H1 (cell line): ENCODE results near the gene DPY19L3. TPM values are rescaled to one million over a fixed set of nuclear protein-coding genes. Genes with fewer than 3 reads are reported as not detected.

ENCODE experiments used
- CTCF ChIA-PET: fragments of 300-600 bp; sonication (Branson Sonifier 250); formaldehyde crosslinking; loops from one replicate; lab custom pipeline; 2021; ENCODE audit not compliant: partially characterized antibody; lab: Charles Lee
- POLR2A ChIA-PET: fragments of 300-600 bp; sonication (Branson Sonifier 250); formaldehyde crosslinking; loops from one replicate; lab custom pipeline; 2021; ENCODE audit warnings: inconsistent platforms; ENCODE audit not compliant: partially characterized antibody; lab: Charles Lee
- DNase-seq, 2 experiments: peaks; one replicate each; pipeline versions ENCODE4 v3.0.0 to v3.0.0-alpha.2; 2010 to 2022; ENCODE audit warnings: low spot score in 2 of 2, low read depth in 1 of 2, mixed read lengths in 1 of 2
- FAIRE-seq: peaks from 2 replicates; lab custom pipeline; 2011; peaks lifted over from hg19 to GRCh38; lab: Jason Lieb, UNC
- H2AFZ ChIP-seq: 2 replicates; pipeline ENCODE4 v1.8.1; 2012; ENCODE audit warnings: low read length, inconsistent platforms
- H2AK5ac ChIP-seq: 2 replicates; pipeline ENCODE4 v1.6.1; 2013; ENCODE audit warnings: low read depth, low read length
- H2BK120ac ChIP-seq: replicated peaks from 2 replicates; pipeline ENCODE3; 2013; ENCODE audit warnings: low read depth, low read length, inconsistent platforms
- H2BK12ac ChIP-seq: 2 replicates; pipeline ENCODE4 v1.6.1; 2013; ENCODE audit warnings: low read depth, low read length
- H2BK15ac ChIP-seq: 2 replicates; pipeline ENCODE4 v1.6.1; 2013; ENCODE audit warnings: low read length
- H2BK20ac ChIP-seq: 2 replicates; pipeline ENCODE4 v1.6.1; 2013; ENCODE audit warnings: low read length
- H2BK5ac ChIP-seq: 2 replicates; pipeline ENCODE4 v1.6.1; 2013; ENCODE audit warnings: low read depth, low read length
- H3K14ac ChIP-seq: 2 replicates; pipeline ENCODE4 v1.6.1; 2013; ENCODE audit warnings: inconsistent platforms; ENCODE audit not compliant: insufficient read length
- H3K18ac ChIP-seq: 2 replicates; pipeline ENCODE4 v1.6.1; 2013; ENCODE audit warnings: low read length; ENCODE audit errors: extremely low read depth
- H3K23ac ChIP-seq: 2 replicates; pipeline ENCODE4 v1.6.1; 2013; ENCODE audit warnings: inconsistent platforms; ENCODE audit not compliant: insufficient read length
- H3K23me2 ChIP-seq: 2 replicates; pipeline ENCODE4 v1.6.1; 2013; ENCODE audit warnings: low read depth, low read length
- H3K27ac ChIP-seq: 2 replicates; pipeline ENCODE4 v1.6.1; 2011; ENCODE audit warnings: low read depth, low read length, inconsistent platforms
- H3K27me3 ChIP-seq, 4 experiments: replicated peaks in 1 of 4; 1 replicate in 1 of 4; 2 replicates in 3 of 4; pipeline versions ENCODE4 v1.6.1 to v1.8.1; 2011 to 2013; ENCODE audit warnings: low read length in 3 of 4, mild to moderate bottlenecking in 3 of 4, inconsistent platforms in 2 of 4, mixed read lengths in 2 of 4, moderate library complexity in 1 of 4; ENCODE audit not compliant: control insufficient read depth in 3 of 4, insufficient read depth in 3 of 4; ENCODE audit errors: extremely low read depth in 1 of 4
- H3K36me3 ChIP-seq, 4 experiments: 2 replicates each; pipeline versions ENCODE4 v1.6.1 to v1.8.1; 2011 to 2013; ENCODE audit warnings: mild to moderate bottlenecking in 4 of 4, low read length in 3 of 4, moderate library complexity in 2 of 4, control low read depth in 1 of 4, inconsistent platforms in 1 of 4; ENCODE audit not compliant: insufficient read depth in 4 of 4, control insufficient read depth in 2 of 4
- H3K4ac ChIP-seq: replicated peaks from 2 replicates; pipeline ENCODE3; 2013; ENCODE audit warnings: low read length, low read depth, mixed read lengths, inconsistent platforms; ENCODE audit not compliant: insufficient read length
- H3K4me1 ChIP-seq, 4 experiments: replicated peaks in 1 of 4; 1 replicate in 1 of 4; 2 replicates in 3 of 4; pipeline versions ENCODE4 v1.6.1 to v1.8.1; 2011 to 2013; ENCODE audit warnings: low read length in 3 of 4, inconsistent platforms in 2 of 4, mixed read lengths in 1 of 4; ENCODE audit not compliant: insufficient read depth in 4 of 4, control insufficient read depth in 3 of 4
- H3K4me2 ChIP-seq, 2 experiments: 2 replicates each; pipeline versions ENCODE4 v1.6.1 to v1.8.1; 2011 to 2013; ENCODE audit warnings: low read depth in 2 of 2, low read length in 2 of 2, control low read depth in 1 of 2, inconsistent platforms in 1 of 2, mild to moderate bottlenecking in 1 of 2; ENCODE audit not compliant: insufficient read depth in 1 of 2
- H3K4me3 ChIP-seq, 4 experiments: fragments of 200-600, 300-600 bp in 1 of 4; sonication (generic), shearing (Covaris generic), sonication (Bioruptor Twin) in 1 of 4; 2 replicates each; pipeline versions ENCODE4 v1.5.1 to v1.8.1; 2011 to 2016; ENCODE audit warnings: low read length in 4 of 4, low read depth in 3 of 4, control low read depth in 2 of 4, inconsistent platforms in 2 of 4, mild to moderate bottlenecking in 2 of 4, mixed read lengths in 1 of 4, moderate library complexity in 1 of 4; ENCODE audit not compliant: insufficient read depth in 2 of 4; ENCODE audit errors: extremely low read depth in 1 of 4
- H3K56ac ChIP-seq: replicated peaks from 2 replicates; pipeline ENCODE3; 2013; ENCODE audit warnings: low read depth, mild to moderate bottlenecking, mixed read lengths, low read length, inconsistent platforms; ENCODE audit not compliant: insufficient read length
- H3K79me1 ChIP-seq: 2 replicates; pipeline ENCODE4 v1.6.1; 2013; ENCODE audit warnings: low read depth, low read length, control low read depth
- H3K79me2 ChIP-seq, 2 experiments: 2 replicates each; pipeline versions ENCODE4 v1.6.1 to v1.8.1; 2012 to 2013; ENCODE audit warnings: low read length in 2 of 2, mild to moderate bottlenecking in 2 of 2, inconsistent platforms in 1 of 2; ENCODE audit not compliant: insufficient read depth in 2 of 2, control insufficient read depth in 1 of 2
- H3K9ac ChIP-seq, 4 experiments: replicated peaks in 1 of 4; 1 replicate in 1 of 4; 2 replicates in 3 of 4; pipeline versions ENCODE4 v1.6.1 to v1.8.1; 2011 to 2013; ENCODE audit warnings: low read depth in 3 of 4, low read length in 3 of 4, control low read depth in 2 of 4, mild to moderate bottlenecking in 2 of 4, moderate library complexity in 2 of 4, inconsistent platforms in 1 of 4; ENCODE audit errors: extremely low read depth in 1 of 4
- H3K9me3 ChIP-seq, 2 experiments: 2 replicates each; pipeline versions ENCODE4 v1.6.1 to v1.8.1; 2012 to 2013; ENCODE audit warnings: mild to moderate bottlenecking in 2 of 2, moderate library complexity in 2 of 2, control low read depth in 1 of 2, inconsistent platforms in 1 of 2, low read depth in 1 of 2, low read length in 1 of 2, mixed read lengths in 1 of 2; ENCODE audit not compliant: insufficient read depth in 2 of 2
- H4K20me1 ChIP-seq, 2 experiments: replicated peaks in 1 of 2; 2 replicates each; pipeline versions ENCODE3 to v1.8.1; 2011 to 2013; ENCODE audit warnings: inconsistent platforms in 2 of 2, low read length in 2 of 2, mild to moderate bottlenecking in 1 of 2; ENCODE audit not compliant: insufficient read depth in 2 of 2, control insufficient read depth in 1 of 2
- H4K5ac ChIP-seq: 2 replicates; pipeline ENCODE4 v1.6.1; 2013; ENCODE audit warnings: low read length, low read depth, mixed read lengths, inconsistent platforms; ENCODE audit not compliant: insufficient read length
- H4K8ac ChIP-seq: 2 replicates; pipeline ENCODE4 v1.8.0; 2013; ENCODE audit warnings: mild to moderate bottlenecking, moderate library complexity, low read length, inconsistent platforms; ENCODE audit not compliant: insufficient read depth; ENCODE audit errors: extremely low read depth
- H4K91ac ChIP-seq: replicated peaks from 2 replicates; pipeline ENCODE3; 2013; ENCODE audit warnings: low read length, mixed read lengths, inconsistent platforms; ENCODE audit not compliant: insufficient read length
- CHD2 ChIP-seq: IDR thresholded peaks from 2 replicates; pipeline ENCODE4 v1.6.1; 2012; ENCODE audit warnings: low read length, improper control_type of control experiment
- GABPA ChIP-seq: IDR thresholded peaks from 2 replicates; pipeline ENCODE4 v1.6.1; 2011; ENCODE audit warnings: mild to moderate bottlenecking, low read length, moderate library complexity, borderline replicate concordance; ENCODE audit not compliant: insufficient read depth
- RAD21 ChIP-seq, 2 experiments: IDR thresholded peaks in 1 of 2; conservative IDR thresholded peaks in 1 of 2; 2 replicates each; pipeline ENCODE4 v1.6.1; 2011; ENCODE audit warnings: low read depth in 2 of 2, low read length in 2 of 2, improper control_type of control experiment in 1 of 2, inconsistent platforms in 1 of 2, mild to moderate bottlenecking in 1 of 2, moderate library complexity in 1 of 2
- SP1 ChIP-seq: IDR thresholded peaks from 2 replicates; pipeline ENCODE4 v1.6.1; 2011; ENCODE audit warnings: low read depth, low read length
- SRF ChIP-seq: IDR thresholded peaks from 2 replicates; pipeline ENCODE4 v1.6.1; 2011; ENCODE audit warnings: mild to moderate bottlenecking, low read depth, low read length, moderate library complexity
- SUZ12 ChIP-seq: fragments of 200-600 bp; sonication (generic); IDR thresholded peaks from 2 replicates; pipeline ENCODE4 v1.6.1; 2012; ENCODE audit warnings: mild to moderate bottlenecking, inconsistent platforms, low read length, moderate library complexity, mixed read lengths
- YY1 ChIP-seq: IDR thresholded peaks from 2 replicates; pipeline ENCODE4 v1.6.1; 2011; ENCODE audit warnings: low read depth, mild to moderate bottlenecking, low read length
- WGBS, 2 experiments: shearing (Covaris generic) in 1 of 2; methylation state at CpG; one replicate each; pipeline versions ENCODE4 v1.1.6 to v1.1.7; 2013 to 2015; ENCODE audit warnings: low lambda C conversion rate in 2 of 2, mixed read lengths in 2 of 2, inconsistent platforms in 1 of 2, low coverage in 1 of 2, missing lambda C conversion rate in 1 of 2; ENCODE audit not compliant: insufficient replicate concordance in 2 of 2, insufficient coverage in 1 of 2, insufficient read length in 1 of 2; ENCODE audit errors: extremely low coverage in 1 of 2, missing lambda C conversion rate in 1 of 2; 5-methylcytosine and 5-hydroxymethylcytosine counted together
- polyA plus RNA-seq, 7 experiments: library from polyadenylated mRNA; depleted of rRNA in 3 of 7; stranded (reverse) in 5 of 7; unstranded in 2 of 7; fragments of >200 nt in 5 of 7; fragments of 200-250 nt in 2 of 7; gene quantifications; 1 replicate in 5 of 7; 2 replicates in 1 of 7; 4 replicates in 1 of 7; pipeline versions ENCODE4 v1.2.1 to v1.2.3, GENCODE V29; 2011 to 2013; ENCODE audit warnings: missing spikeins in 2 of 7, mixed read lengths in 2 of 7
- total RNA-seq: library from RNA; stranded (reverse); fragmentation: NEBNext Ultra II Directional; extraction: Animal tissue kit (Norgen Biotek cat#: 25700); gene quantifications from 2 replicates; pipeline ENCODE4 v1.2.1, GENCODE V29; 2021

Gene DPY19L3
- total and polyA plus RNA-seq, 2 of the 8 experiments (the other 6 are each of a cell fraction or from before 2014, with no cell fraction given), result 35.3 to 60.2 TPM

DNA sequence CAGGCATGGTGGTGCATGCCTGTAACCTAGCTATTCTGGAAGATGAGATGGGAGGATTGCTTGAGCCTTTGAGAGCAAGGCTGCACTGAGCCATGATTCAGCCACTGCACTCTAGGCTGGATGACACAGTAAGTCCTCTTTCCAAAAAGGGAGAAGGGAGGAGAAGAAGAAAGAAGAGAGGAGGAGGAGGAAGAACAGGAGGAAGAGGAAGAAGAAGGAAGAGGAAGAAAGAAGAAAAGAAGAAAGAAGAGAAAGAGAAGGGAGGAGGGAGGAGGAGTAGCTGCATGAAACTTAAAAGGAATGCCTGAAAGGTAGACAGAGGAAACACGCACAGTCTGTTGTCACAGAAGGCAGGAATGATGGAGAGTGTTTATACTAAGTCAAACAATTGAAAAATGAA is 3.6 kb upstream of the DPY19L3 start:
- Histone ChIP-seq H3K14ac (no peak overlapping the region), H3K36me3 (no peaks in the 10 kb centered on the region), H3K9ac (no peak overlapping the region), H2AFZ (no peak overlapping the region), H3K23ac (no peak overlapping the region), H3K9me3 (no peaks in the 10 kb centered on the region), H3K4me1 (peaks cover 0 to 14% (median 7%) of the 10 kb centered on the region in 4 experiments; a peak in 5 of 7 replicates), H4K8ac (no peak overlapping the region), H2BK15ac (no peak overlapping the region), H3K56ac (no peak overlapping the region), H4K5ac (no peak overlapping the region), H3K27me3 (no peaks in the 10 kb centered on the region; a peak in 1 of 7 replicates), H2BK20ac (no peak overlapping the region), H4K91ac (no peak overlapping the region), H3K27ac (no peak overlapping the region), H3K79me1 (no peaks in the 10 kb centered on the region), H3K79me2 (peaks cover 0 to 9% of the 10 kb centered on the region in 2 experiments; a peak in 2 of 4 replicates), H3K4me2 (no peak overlapping the region), H2BK5ac (no peak overlapping the region), H3K4me3 (no peak overlapping the region), H2BK120ac (no peak overlapping the region), H3K18ac (no peak overlapping the region), H2AK5ac (no peak overlapping the region), H2BK12ac (no peak overlapping the region), H4K20me1 (peaks cover 0 to 2% of the 10 kb centered on the region in 2 experiments), H3K23me2 (no peaks in the 10 kb centered on the region; the same call in 1 of the 2 replicates), H3K4ac (no peak overlapping the region)
- 81% methylated on average over 1 of the region's 1 CpG; no CpG with 5 or more reads in 1 of the 2 experiments for WGBS, 2 experiments
- CTCF ChIA-PET, result interaction anchor here (1.1 kb wide), 1 partner anchor 114 kb away, joined by 4 read pairs; no protein-coding TSS in a partner anchor
- DNase-seq (no peak), FAIRE-seq (no peak)
- TF ChIP-seq CHD2 (no peak), SP1 (no peak), RAD21 (IDR thresholded peaks at IDR 0.05 in 1 of 2, conservative IDR thresholded peaks at IDR 0.05 in 1 of 2; ENCODE audit: low read depth in 2 of 2, low read length in 2 of 2) (no peak), SRF (no peak), SUZ12 (no peak), YY1 (no peak), GABPA (no peak)
- POLR2A ChIA-PET, result interaction anchor here (0.7 kb wide), 1 partner anchor 12 kb away, joined by 3 read pairs; no protein-coding TSS in a partner anchor
